Endothelial cell of umbilical vein (primary cell): ENCODE data around the gene BCAR3.

Experiments
- CTCF ChIP-seq, 2 donors: IDR thresholded peaks; 1 replicate in 1 of 2; 2 replicates in 1 of 2; pipeline ENCODE4 v1.5.1; 2011; ENCODE audit warnings: low read length in 2 of 2, mild to moderate bottlenecking in 2 of 2, moderate library complexity in 2 of 2, control low read depth in 1 of 2, inconsistent platforms in 1 of 2, low read depth in 1 of 2; ENCODE audit not compliant: insufficient read depth in 1 of 2; ENCODE audit errors: extremely low read depth in 1 of 2
- GATA2 ChIP-seq: IDR thresholded peaks from 2 replicates; pipeline ENCODE4 v1.7.0; 2011; ENCODE audit warnings: low read depth, mild to moderate bottlenecking, moderate library complexity, mixed read lengths, low read length; ENCODE audit not compliant: insufficient read length, insufficient read depth
- JUN ChIP-seq: IDR thresholded peaks from 2 replicates; pipeline ENCODE4 v1.6.1; 2011; ENCODE audit warnings: borderline replicate concordance, low read depth; ENCODE audit not compliant: insufficient read length, insufficient read depth
- POLR2AphosphoS5 ChIP-seq: IDR thresholded peaks from 2 replicates; pipeline ENCODE4 v1.6.1; 2012; ENCODE audit warnings: low read depth, mild to moderate bottlenecking, control low read depth, low read length, moderate library complexity; ENCODE audit not compliant: insufficient read depth

- TF ChIP-seq JUN (no peak), GATA2 (peak; percentile 19), POLR2AphosphoS5 (no peak), CTCF (IDR thresholded peaks at IDR 0.05; ENCODE audit: extremely low read depth in 1 of 2, insufficient read depth in 1 of 2, low read depth in 1 of 2, low read length in 2 of 2) (no peak)
These were observed 31.1 kb upstream of the BCAR3 start for GRCh38 chr1:93712741-93713140.
